GM12878 (cell line): ENCODE data around the gene SLC39A8. TPM values are rescaled to one million over a fixed set of nuclear protein-coding genes. Genes with fewer than 3 reads are reported as not detected.

Experiments used
- ATAC-seq: fragments of 200-7000 bp; cut with Tn5 transposase; 3 replicates; pipeline ENCODE4 v1.9.1; 2020; ENCODE audit warnings: mild to moderate bottlenecking, moderate library complexity
- BruUV-seq: library from RNA; stranded (reverse); fragments of 400-500 nt; replicated peaks from 2 replicates; lab custom pipeline; 2021; lab: Mats Ljungman, UMichigan
- CTCF ChIA-PET: fragments of 300-600 bp; sonication (Branson Sonifier 250); formaldehyde crosslinking; extraction: SDS; loops from one replicate; lab custom pipeline; 2021; ENCODE audit warnings: inconsistent platforms; lab: Yijun Ruan, JAX
- POLR2A ChIA-PET: fragments of 350-600 bp; formaldehyde crosslinking; extraction: SDS; loops from one replicate; lab custom pipeline; 2021; ENCODE audit warnings: inconsistent platforms; lab: Charles Lee
- RAD21 ChIA-PET: fragments of 300-600 bp; sonication (Branson Sonifier 250); formaldehyde crosslinking; loops from one replicate; lab custom pipeline; 2023; ENCODE audit warnings: antibody characterized with exemption; ENCODE audit not compliant: unreplicated experiment; lab: Charles Lee
- SMC1A ChIA-PET: fragments of 300-600 bp; sonication (Branson Sonifier 250); formaldehyde crosslinking; loops from one replicate; lab custom pipeline; 2023; ENCODE audit not compliant: unreplicated experiment, uncharacterized antibody; lab: Charles Lee
- DNase-seq: peaks from one replicate; pipeline ENCODE4 v3.0.0-alpha.2; 2011; ENCODE audit warnings: low read depth, low spot score
- FAIRE-seq: peaks from 3 replicates; lab custom pipeline; 2011; peaks lifted over from hg19 to GRCh38; lab: Jason Lieb, UNC
- H2AFZ ChIP-seq: 2 replicates; pipeline ENCODE4 v1.6.0; 2011; ENCODE audit warnings: low read depth, low read length, control low read depth; ENCODE audit not compliant: control insufficient read depth
- H3K27ac ChIP-seq: 2 replicates; pipeline ENCODE4 v1.5.1; 2011; ENCODE audit warnings: control low read depth; ENCODE audit not compliant: control insufficient read depth, insufficient read depth
- H3K27me3 ChIP-seq, 2 experiments: replicated peaks in 1 of 2; 2 replicates each; pipeline versions ENCODE4 v1.6.0 to v1.6.1; 2011; ENCODE audit warnings: low read length in 1 of 2; ENCODE audit not compliant: control insufficient read depth in 2 of 2, insufficient read depth in 2 of 2
- H3K36me3 ChIP-seq, 2 experiments: 2 replicates each; pipeline ENCODE4 v1.5.1; 2011; ENCODE audit warnings: low read length in 1 of 2; ENCODE audit not compliant: control insufficient read depth in 2 of 2, insufficient read depth in 2 of 2
- H3K4me1 ChIP-seq: 2 replicates; pipeline ENCODE4 v1.6.1; 2011; ENCODE audit warnings: mild to moderate bottlenecking, low read length, moderate library complexity, mixed read lengths; ENCODE audit not compliant: control insufficient read depth, insufficient read depth
- H3K4me2 ChIP-seq: 2 replicates; pipeline ENCODE4 v1.6.0; 2011; ENCODE audit warnings: control low read depth; ENCODE audit not compliant: control insufficient read depth, insufficient read depth
- H3K4me3 ChIP-seq: fragments of 200-600 bp; sonication (generic); 2 replicates; pipeline ENCODE4 v1.5.1; 2016
- H3K79me2 ChIP-seq: 2 replicates; pipeline ENCODE4 v1.6.0; 2011; ENCODE audit warnings: low read length; ENCODE audit not compliant: control insufficient read depth, insufficient read depth
- H3K9ac ChIP-seq: 2 replicates; pipeline ENCODE4 v1.8.0; 2011; ENCODE audit warnings: low read length, control low read depth, mixed read lengths; ENCODE audit not compliant: control insufficient read depth, insufficient read depth
- H3K9me3 ChIP-seq: replicated peaks from 3 replicates; pipeline ENCODE4 v1.5.1; 2011; ENCODE audit warnings: mild to moderate bottlenecking, low read length; ENCODE audit not compliant: control insufficient read depth, insufficient read depth
- H4K20me1 ChIP-seq: 2 replicates; pipeline ENCODE4 v1.6.0; 2011; ENCODE audit not compliant: control insufficient read depth, insufficient read depth
- ATF7 ChIP-seq: fragments of 450-650 bp; IDR thresholded peaks from 2 replicates; pipeline ENCODE4 v1.6.1; 2016; ENCODE audit warnings: low read depth, mild to moderate bottlenecking
- BCL11A ChIP-seq: IDR thresholded peaks from 2 replicates; pipeline ENCODE4 v1.6.1; 2011; ENCODE audit warnings: low read depth, low read length
- CREM ChIP-seq: IDR thresholded peaks from 2 replicates; pipeline ENCODE4 v1.6.1; 2014; ENCODE audit warnings: antibody characterized with exemption, low read depth
- DPF2 ChIP-seq: fragments of 450-650 bp; IDR thresholded peaks from 2 replicates; pipeline ENCODE4 v1.6.1; 2017; ENCODE audit warnings: mild to moderate bottlenecking
- EGR1 ChIP-seq, 2 experiments: IDR thresholded peaks; 1 replicate in 1 of 2; 2 replicates in 1 of 2; pipeline ENCODE4 v1.6.1; 2011 to 2012; ENCODE audit warnings: low read depth in 2 of 2, low read length in 2 of 2, borderline replicate concordance in 1 of 2, mild to moderate bottlenecking in 1 of 2, moderate library complexity in 1 of 2
- GABPA ChIP-seq: IDR thresholded peaks from 2 replicates; pipeline ENCODE4 v1.6.1; 2014; ENCODE audit warnings: antibody characterized with exemption, low read depth, mild to moderate bottlenecking, inconsistent platforms
- IKZF1 ChIP-seq: fragments of 450-650 bp; conservative IDR thresholded peaks from 2 replicates; pipeline ENCODE4 v1.6.1; 2017; ENCODE audit warnings: antibody characterized with exemption, mild to moderate bottlenecking
- IKZF2 ChIP-seq, 2 experiments: fragments of 450-650 bp; IDR thresholded peaks; 2 replicates each; pipeline ENCODE4 v1.6.1; 2017; ENCODE audit warnings: mild to moderate bottlenecking in 2 of 2, moderate library complexity in 2 of 2
- KDM1A ChIP-seq: fragments of 200-600 bp; sonication (generic); IDR thresholded peaks from 2 replicates; pipeline ENCODE4 v1.6.1; 2016; ENCODE audit warnings: borderline replicate concordance
- NFYB ChIP-seq: IDR thresholded peaks from 2 replicates; pipeline ENCODE4 v1.6.1; 2011; ENCODE audit warnings: low read depth, mild to moderate bottlenecking, low read length, improper control_type of control experiment, moderate library complexity; ENCODE audit not compliant: insufficient read depth
- PAX5 ChIP-seq: IDR thresholded peaks from 2 replicates; pipeline ENCODE4 v1.6.1; 2011; ENCODE audit warnings: low read depth, low read length, borderline replicate concordance
- POU2F2 ChIP-seq: IDR thresholded peaks from 3 replicates; pipeline ENCODE4 v1.6.1; 2011; ENCODE audit warnings: low read depth, mild to moderate bottlenecking, low read length, borderline replicate concordance
- RUNX3 ChIP-seq: IDR thresholded peaks from 2 replicates; pipeline ENCODE4 v1.6.1; 2012; ENCODE audit warnings: low read length, inconsistent platforms
- SREBF2 ChIP-seq: IDR thresholded peaks from 2 replicates; pipeline ENCODE4 v1.6.1; 2012; ENCODE audit warnings: mild to moderate bottlenecking, low read length
- TCF7 ChIP-seq: IDR thresholded peaks from 2 replicates; pipeline ENCODE4 v1.6.1; 2014; ENCODE audit warnings: antibody characterized with exemption, borderline replicate concordance
- ZNF687 ChIP-seq: fragments of 450-650 bp; IDR thresholded peaks from 2 replicates; pipeline ENCODE4 v1.6.1; 2017; ENCODE audit warnings: mild to moderate bottlenecking, moderate library complexity
- ZSCAN29 ChIP-seq: fragments of 450-650 bp; IDR thresholded peaks from 2 replicates; pipeline ENCODE4 v1.6.1; 2017; ENCODE audit warnings: mild to moderate bottlenecking, moderate library complexity
- WGBS: methylation state at CpG from one replicate; pipeline ENCODE4 v1.1.6; 2016; ENCODE audit warnings: low lambda C conversion rate; ENCODE audit not compliant: insufficient replicate concordance, insufficient coverage; ENCODE audit errors: missing lambda C conversion rate; 5-methylcytosine and 5-hydroxymethylcytosine counted together
- in situ Hi-C: fragments of 300-500 bp; cut with MboI; formaldehyde crosslinking; loops from 9 replicates; pipeline ENCODE4 v1.14.3; 2018; ENCODE audit warnings: mixed read lengths
- intact Hi-C: fragments of 100-400 bp; cut with micrococcal nuclease; formaldehyde crosslinking; loops from one replicate; pipeline ENCODE4 v1.14.2; 2022; ENCODE audit not compliant: unreplicated experiment
- polyA plus RNA-seq, 11 experiments: library from polyadenylated mRNA; depleted of rRNA in 4 of 11; unstranded in 6 of 11; stranded (reverse) in 5 of 11; fragments of >200 nt; fragmentation: Nextera tagmentation in 4 of 11; fragmentation: Illumina TruSeq in 1 of 11; extraction: Ambion mirVana in 4 of 11; extraction: Trizol in 1 of 11; gene quantifications; 1 replicate in 1 of 11; 2 replicates in 10 of 11; pipeline versions ENCODE4 v1.2.1 to v1.2.3, GENCODE V29; 2011 to 2016; ENCODE audit warnings: inconsistent platforms in 2 of 11, missing spikeins in 2 of 11, low read depth in 1 of 11
- total RNA-seq, 4 experiments: library from RNA; depleted of rRNA in 3 of 4; stranded (reverse); fragments of >200 nt in 3 of 4; fragmentation: Illumina TruSeq in 1 of 4; extraction: Trizol in 1 of 4; gene quantifications; 2 replicates each; pipeline versions ENCODE4 v1.2.1 to v1.2.3, GENCODE V29; 2013 to 2021
- TF ChIP-seq, protein P1 (sequence below): fragments of 450-650 bp; IDR thresholded peaks from 2 replicates; pipeline ENCODE4 v1.6.1; 2017; ENCODE audit warnings: low read depth, mild to moderate bottlenecking, moderate library complexity

SLC39A8 gene
- total and polyA plus RNA-seq, 10 of the 15 experiments (the other 5 are each of a cell fraction or from before 2014, with no cell fraction given): 7.9 to 47.8 (median 32.8) TPM

DNA sequence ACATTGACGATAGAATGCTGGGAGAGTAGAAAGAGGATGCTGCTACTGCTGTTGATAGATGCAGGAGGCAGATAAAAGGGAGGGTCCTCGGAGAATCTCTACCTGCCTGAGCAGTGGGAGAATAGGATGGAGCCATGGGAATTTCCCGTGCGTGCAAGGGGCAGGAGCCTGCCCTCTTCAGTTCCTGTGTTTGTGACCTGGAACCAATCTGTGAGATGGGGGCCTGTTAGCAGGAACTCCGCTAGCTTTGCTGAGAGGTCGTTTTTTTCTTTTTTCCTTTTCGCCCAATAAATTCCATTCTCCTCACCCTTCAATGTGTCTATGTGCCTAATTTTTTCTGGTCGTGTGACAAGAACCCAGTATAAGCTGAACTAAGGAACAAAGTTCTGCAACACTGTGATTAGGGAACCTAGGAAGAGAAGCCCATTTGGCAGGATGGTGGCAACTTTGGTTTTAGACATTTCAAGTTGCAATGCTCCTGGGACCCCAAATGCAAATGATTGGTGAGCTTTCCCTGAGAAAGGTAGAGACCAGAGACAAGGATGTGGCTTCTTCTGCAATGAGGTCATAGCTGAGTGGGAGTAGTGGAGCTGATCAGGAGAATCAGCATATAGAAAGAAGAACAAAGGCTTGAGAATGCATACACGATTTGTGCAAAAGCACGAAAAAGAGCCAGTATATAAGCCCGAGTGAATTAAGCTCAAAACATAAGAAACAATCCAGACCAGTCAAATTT is 23.9 kb downstream of the SLC39A8 start:
- Histone ChIP-seq H3K36me3 (no peaks in the 10 kb centered on the region; a peak in 1 of 4 replicates), H3K9ac (no peak overlapping the region), H3K9me3 (peaks cover 6% of the 10 kb centered on the region; the same call in 2 of the 3 replicates), H3K4me1 (peaks cover 6% of the 10 kb centered on the region), H3K27ac (peak overlapping the region; percentile 62), H3K27me3 (no peaks in the 10 kb centered on the region), H3K4me2 (peak overlapping the region; percentile 3), H3K79me2 (peaks cover 16% of the 10 kb centered on the region), H2AFZ (peak overlapping the region; percentile 9), H4K20me1 (no peaks in the 10 kb centered on the region), H3K4me3 (peak overlapping the region; percentile 23; the same call in 1 of the 2 replicates)
- FAIRE-seq (peak; percentile 62), DNase-seq (peak; percentile 63), ATAC-seq (peak; percentile 87)
- in situ Hi-C loops (no loop called here), intact Hi-C loops (loop anchor here (10.0 kb wide), 1 partner anchor 253 kb away; no protein-coding TSS in a partner anchor)
- no TSS peak for BruUV-seq
- ChIA-PET RAD21 (interaction anchor here (1.2 to 2.8 kb wide), 6 partner anchors 17 to 109 kb away, joined by 3 to 26 read pairs (median 8); no protein-coding TSS in a partner anchor), POLR2A (interaction anchor here (1.0 to 2.1 kb wide), 6 partner anchors 13 to 35 kb away, joined by 3 to 12 read pairs (median 6); partner anchors contain the start of gene SLC39A8), SMC1A (interaction anchor here (1.0 to 2.1 kb wide), 14 partner anchors 10 to 177 kb away, joined by 3 to 12 read pairs (median 6); partner anchors contain the start of gene SLC39A8), CTCF (interaction anchor here (0.6 to 2.4 kb wide), 9 partner anchors 9 to 546 kb away, joined by 3 to 17 read pairs (median 7); partner anchors contain the start of gene SLC39A8)
- WGBS: 14% methylated on average over 11 of the region's 11 CpGs
- TF ChIP-seq CREM: peak; percentile 50; the same call in 1 of the 2 replicates
- peak; percentile 96 for TF ChIP-seq ATF7
- TF ChIP-seq RUNX3: peak; percentile 85
- TF ChIP-seq, protein P1, sequence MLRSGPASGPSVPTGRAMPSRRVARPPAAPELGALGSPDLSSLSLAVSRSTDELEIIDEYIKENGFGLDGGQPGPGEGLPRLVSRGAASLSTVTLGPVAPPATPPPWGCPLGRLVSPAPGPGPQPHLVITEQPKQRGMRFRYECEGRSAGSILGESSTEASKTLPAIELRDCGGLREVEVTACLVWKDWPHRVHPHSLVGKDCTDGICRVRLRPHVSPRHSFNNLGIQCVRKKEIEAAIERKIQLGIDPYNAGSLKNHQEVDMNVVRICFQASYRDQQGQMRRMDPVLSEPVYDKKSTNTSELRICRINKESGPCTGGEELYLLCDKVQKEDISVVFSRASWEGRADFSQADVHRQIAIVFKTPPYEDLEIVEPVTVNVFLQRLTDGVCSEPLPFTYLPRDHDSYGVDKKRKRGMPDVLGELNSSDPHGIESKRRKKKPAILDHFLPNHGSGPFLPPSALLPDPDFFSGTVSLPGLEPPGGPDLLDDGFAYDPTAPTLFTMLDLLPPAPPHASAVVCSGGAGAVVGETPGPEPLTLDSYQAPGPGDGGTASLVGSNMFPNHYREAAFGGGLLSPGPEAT: 0 out of 2 replicates have a peak, but pooled peaks have one; percentile 38
- peak in 1 of 2 experiments; percentile 23; a peak in 1 of 3 replicates for TF ChIP-seq EGR1 (IDR thresholded peaks at IDR 0.05; ENCODE audit: borderline replicate concordance in 1 of 2, low read depth in 2 of 2, low read length in 2 of 2)
- no peak for TF ChIP-seq KDM1A
- peak; percentile 71; the same call in 1 of the 2 replicates for TF ChIP-seq IKZF1
- 0 out of 2 replicates have a peak, but pooled peaks have one; percentile 39 for TF ChIP-seq BCL11A
- no peak for TF ChIP-seq PAX5
- TF ChIP-seq ZNF687: 0 out of 2 replicates have a peak, but pooled peaks have one; percentile 16
- peak; percentile 88; the same call in 2 of the 3 replicates for TF ChIP-seq POU2F2
- TF ChIP-seq NFYB: peak; percentile 61
- no peak for TF ChIP-seq TCF7
- TF ChIP-seq IKZF2 (IDR thresholded peaks at IDR 0.05): peak; percentile 78; a peak in 2 of 4 replicates
- no peak for TF ChIP-seq SREBF2
- TF ChIP-seq DPF2: 0 out of 2 replicates have a peak, but pooled peaks have one; percentile 38
- no peak for TF ChIP-seq ZSCAN29
- TF ChIP-seq GABPA: peak; percentile 74; the same call in 1 of the 2 replicates
